HUES6 (cell line): Measurements from ENCODE around the gene DST.

Source experiments
- H3K27ac ChIP-seq: 2 replicates; pipeline ENCODE4 v1.7.0; 2013; ENCODE audit warnings: low read depth, mild to moderate bottlenecking, low read length, inconsistent platforms
- H3K27me3 ChIP-seq: 2 replicates; pipeline ENCODE4 v1.6.1; 2013; ENCODE audit warnings: low read length; ENCODE audit not compliant: control insufficient read depth, insufficient read depth
- H3K36me3 ChIP-seq: 2 replicates; pipeline ENCODE4 v1.6.1; 2013; ENCODE audit warnings: low read length; ENCODE audit not compliant: control insufficient read depth, insufficient read depth
- H3K4me1 ChIP-seq: 2 replicates; pipeline ENCODE4 v1.6.1; 2013; ENCODE audit warnings: low read length; ENCODE audit not compliant: control insufficient read depth, insufficient read depth
- H3K4me3 ChIP-seq: 2 replicates; pipeline ENCODE4 v1.5.1; 2013; ENCODE audit warnings: low read depth, low read length
- H3K9ac ChIP-seq: one replicate; pipeline ENCODE4 v1.6.1; 2013; ENCODE audit warnings: mild to moderate bottlenecking, low read length
- H3K9me3 ChIP-seq: 2 replicates; pipeline ENCODE4 v1.6.1; 2013; ENCODE audit warnings: low read depth, low read length; ENCODE audit not compliant: control insufficient read depth, insufficient read depth

Gene DST

DNA sequence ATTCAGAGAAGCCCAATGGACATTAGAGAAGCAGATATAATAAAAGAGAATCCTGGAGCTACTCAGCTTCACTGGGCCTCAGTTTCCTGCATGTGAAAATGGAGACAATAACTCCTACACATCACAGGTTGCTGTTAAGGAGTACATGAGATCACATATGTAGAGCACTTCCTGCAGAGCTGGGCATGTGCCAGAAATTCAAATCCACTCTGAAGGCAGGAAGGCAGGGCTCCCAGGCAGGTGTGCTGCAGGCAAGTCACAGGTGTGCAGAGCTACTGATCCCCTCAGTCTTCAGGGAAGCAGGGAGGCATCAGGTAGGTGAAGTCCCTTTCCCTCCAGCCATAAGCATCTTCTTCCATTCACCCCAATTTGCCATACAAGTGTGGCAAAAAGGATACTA lies 48.0 kb downstream of the DST start:
- no peaks in the 10 kb centered on the region for H3K4me1 ChIP-seq

GRCh38 chr6:56593801-56594318 lies 48.8 kb downstream of the DST start:
- Histone ChIP-seq H3K9me3 (no peaks in the 10 kb centered on the region), H3K4me3 (no peak overlapping the region), H3K4me1 (no peaks in the 10 kb centered on the region), H3K27ac (no peak overlapping the region), H3K27me3 (no peaks in the 10 kb centered on the region), H3K9ac (no peak overlapping the region), H3K36me3 (peaks cover 81% of the 10 kb centered on the region)

More for the DNA sequence above, 48.0 kb downstream of the DST start:
- Histone ChIP-seq H3K27ac (no peak overlapping the region), H3K4me3 (no peak overlapping the region), H3K27me3 (no peaks in the 10 kb centered on the region), H3K9me3 (no peaks in the 10 kb centered on the region), H3K9ac (no peak overlapping the region), H3K36me3 (peaks cover 81% of the 10 kb centered on the region)

DNA sequence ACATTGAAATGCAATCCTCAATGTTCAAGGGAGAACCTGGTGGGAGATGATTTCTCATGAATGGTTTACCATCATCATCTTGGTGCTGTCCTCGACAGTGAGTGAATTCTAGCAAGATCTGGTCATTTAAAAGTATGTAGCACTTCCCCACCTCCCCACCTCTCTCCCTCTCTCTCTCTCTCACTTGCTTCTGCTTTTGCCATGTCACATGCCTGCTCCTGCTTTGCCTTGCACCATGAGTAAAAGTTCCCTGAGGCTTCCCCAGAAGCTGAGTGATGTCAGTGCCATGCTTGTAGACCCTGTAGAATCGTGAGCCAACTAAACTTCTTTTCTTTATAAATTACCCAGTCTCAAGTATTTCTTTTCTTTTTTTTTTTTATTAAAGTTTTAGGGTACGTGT lies 60.5 kb downstream of the DST start:
- Histone ChIP-seq H3K9me3 (no peaks in the 10 kb centered on the region), H3K36me3 (peaks cover 4% of the 10 kb centered on the region), H3K4me1 (no peaks in the 10 kb centered on the region), H3K9ac (no peak overlapping the region), H3K4me3 (no peak overlapping the region), H3K27ac (no peak overlapping the region), H3K27me3 (no peaks in the 10 kb centered on the region)

GRCh38 chr6:56581296-56581925 lies 61.3 kb downstream of the DST start:
- Histone ChIP-seq H3K9me3 (no peaks in the 10 kb centered on the region), H3K4me1 (no peaks in the 10 kb centered on the region), H3K27me3 (no peaks in the 10 kb centered on the region), H3K27ac (no peak overlapping the region), H3K4me3 (no peak overlapping the region), H3K36me3 (peaks cover 7% of the 10 kb centered on the region), H3K9ac (no peak overlapping the region)

- H3K4me3 ChIP-seq, result no peak overlapping the region
- H3K36me3 ChIP-seq, result peaks cover 14% of the 10 kb centered on the region
- no peaks in the 10 kb centered on the region for H3K27me3 ChIP-seq
- no peak overlapping the region for H3K9ac ChIP-seq
- no peaks in the 10 kb centered on the region for H3K4me1 ChIP-seq
- no peaks in the 10 kb centered on the region for H3K9me3 ChIP-seq
- H3K27ac ChIP-seq, result no peak overlapping the region
Measured at GRCh38 chr6:56580271-56580670, 62.4 kb downstream of the DST start.

DNA sequence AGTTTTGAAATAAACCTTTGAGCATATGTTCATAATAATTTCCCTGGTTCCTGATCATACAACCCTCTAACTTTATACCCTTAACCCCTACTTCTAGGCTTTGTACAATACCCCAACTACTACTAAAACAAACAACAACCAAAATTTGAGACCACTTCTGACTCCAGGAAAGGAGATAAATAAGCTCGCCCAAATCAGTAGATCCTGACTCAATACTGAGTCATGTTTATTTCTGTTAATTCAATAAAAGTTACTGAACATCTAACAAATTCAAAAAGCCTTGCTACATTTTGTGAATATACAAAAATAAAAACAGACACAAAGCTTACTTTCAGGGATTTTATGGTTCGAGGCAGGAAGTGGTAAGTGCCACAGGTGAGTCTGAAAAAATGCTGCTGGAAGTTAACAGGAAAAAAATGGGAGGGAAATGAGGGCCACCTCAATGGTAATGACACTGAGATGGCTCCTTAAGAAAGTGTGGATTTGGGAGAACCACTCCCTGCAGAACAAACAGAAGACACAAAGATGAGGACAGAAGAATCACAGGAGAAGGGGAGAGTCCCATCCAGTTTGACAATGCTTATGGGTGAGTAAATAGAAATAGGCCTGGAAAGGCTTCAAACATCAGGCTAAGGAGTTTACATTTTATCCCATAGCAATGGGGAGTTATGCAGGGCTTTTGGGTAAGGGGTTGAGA lies 63.4 kb downstream of the DST start:
- Histone ChIP-seq H3K27me3 (no peaks in the 10 kb centered on the region), H3K4me1 (no peaks in the 10 kb centered on the region), H3K27ac (no peak overlapping the region), H3K4me3 (no peak overlapping the region), H3K36me3 (peaks cover 14% of the 10 kb centered on the region), H3K9me3 (no peaks in the 10 kb centered on the region), H3K9ac (no peak overlapping the region)

GRCh38 chr6:56575736-56576135 lies 67.0 kb downstream of the DST start:
- H3K4me1 ChIP-seq, result no peaks in the 10 kb centered on the region
- H3K9me3 ChIP-seq, result no peaks in the 10 kb centered on the region
- H3K36me3 ChIP-seq, result peaks cover 38% of the 10 kb centered on the region
- H3K27me3 ChIP-seq, result no peaks in the 10 kb centered on the region
- no peak overlapping the region for H3K9ac ChIP-seq
- H3K4me3 ChIP-seq, result no peak overlapping the region
- H3K27ac ChIP-seq, result no peak overlapping the region

GRCh38 chr6:56574292-56574691 lies 68.4 kb downstream of the DST start:
- H3K9me3 ChIP-seq, result peaks cover 4% of the 10 kb centered on the region; the same call in 1 of the 2 replicates
- no peak overlapping the region for H3K4me3 ChIP-seq
- no peaks in the 10 kb centered on the region for H3K4me1 ChIP-seq
- peaks cover 50% of the 10 kb centered on the region for H3K36me3 ChIP-seq
- no peak overlapping the region for H3K9ac ChIP-seq
- H3K27me3 ChIP-seq, result no peaks in the 10 kb centered on the region
- no peak overlapping the region for H3K27ac ChIP-seq

DNA sequence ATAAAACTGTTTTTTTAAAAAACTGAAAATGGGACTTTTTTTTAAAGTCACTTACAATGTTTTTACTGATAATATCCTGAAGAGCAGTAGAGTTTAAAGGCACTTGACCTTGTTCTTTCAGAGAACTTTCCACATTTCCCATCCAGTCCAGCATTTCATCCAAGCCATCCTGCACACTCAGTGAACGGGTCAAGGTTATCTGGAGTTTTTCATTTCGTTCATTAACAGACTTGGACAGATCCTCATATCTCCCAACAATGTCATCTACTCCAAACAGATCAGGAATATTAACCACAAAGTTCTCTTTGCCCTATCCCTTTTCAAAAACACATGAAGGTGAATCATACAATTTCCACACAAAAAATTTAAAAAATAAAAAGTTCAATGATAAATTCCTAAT lies 69.1 kb downstream of the DST start:
- no peak overlapping the region for H3K4me3 ChIP-seq
- H3K4me1 ChIP-seq, result no peaks in the 10 kb centered on the region
- no peak overlapping the region for H3K27ac ChIP-seq
- peaks cover 50% of the 10 kb centered on the region for H3K36me3 ChIP-seq
- peaks cover 4% of the 10 kb centered on the region; the same call in 1 of the 2 replicates for H3K9me3 ChIP-seq
- no peak overlapping the region for H3K9ac ChIP-seq
- no peaks in the 10 kb centered on the region for H3K27me3 ChIP-seq

DNA sequence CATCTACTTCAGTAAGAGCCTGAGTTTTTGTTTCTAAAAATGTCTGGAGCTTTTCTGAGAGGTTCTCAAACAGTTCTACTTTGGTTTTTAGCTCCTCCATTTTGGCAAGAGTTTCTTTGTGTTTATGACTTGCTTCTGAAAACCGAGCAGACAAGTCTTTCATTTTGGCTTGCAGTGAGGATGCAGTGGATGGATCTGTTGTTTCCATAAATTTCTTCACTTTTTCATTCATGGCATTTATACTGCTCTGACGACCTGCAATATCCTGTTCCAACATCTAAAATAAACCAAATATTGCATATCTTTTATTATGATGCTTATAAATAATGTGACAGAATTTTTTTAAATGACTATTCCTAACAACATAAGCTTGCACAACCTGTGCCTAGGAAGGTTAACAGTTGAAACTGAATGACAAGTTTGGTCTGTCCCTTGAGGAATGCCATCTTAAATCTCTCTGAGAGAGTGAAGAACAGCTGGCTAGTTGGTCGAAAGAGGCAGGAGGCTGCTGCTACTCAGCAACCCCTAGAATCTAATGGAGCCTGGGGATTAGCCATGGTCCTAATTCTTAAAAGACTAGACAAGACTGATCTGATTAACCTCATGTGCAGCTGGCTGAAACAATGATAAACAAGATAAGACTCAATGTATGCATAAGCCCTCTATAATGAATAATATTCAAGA lies 69.8 kb downstream of the DST start:
- H3K4me1 ChIP-seq, result no peaks in the 10 kb centered on the region

GRCh38 chr6:56571605-56572004 lies 71.1 kb downstream of the DST start:
- peaks cover 4% of the 10 kb centered on the region; the same call in 1 of the 2 replicates for H3K9me3 ChIP-seq

More for the DNA sequence above, 69.8 kb downstream of the DST start:
- Histone ChIP-seq H3K27me3 (no peaks in the 10 kb centered on the region), H3K4me3 (no peak overlapping the region), H3K27ac (no peak overlapping the region), H3K36me3 (peaks cover 47% of the 10 kb centered on the region), H3K9ac (no peak overlapping the region), H3K9me3 (peaks cover 4% of the 10 kb centered on the region; the same call in 1 of the 2 replicates)

More at GRCh38 chr6:56571605-56572004, 71.1 kb downstream of the DST start:
- H3K4me1 ChIP-seq, result no peaks in the 10 kb centered on the region
- H3K36me3 ChIP-seq, result peaks cover 46% of the 10 kb centered on the region
- no peaks in the 10 kb centered on the region for H3K27me3 ChIP-seq
- no peak overlapping the region for H3K27ac ChIP-seq
- H3K9ac ChIP-seq, result no peak overlapping the region
- no peak overlapping the region for H3K4me3 ChIP-seq
